SKM-1 (cell line): ENCODE results near the gene ACSL6.
A peak's percentile ranks its signal among the peaks of the same experiment; 100 is the strongest.

Experiments used
- DNase-seq: peaks from one replicate; lab custom pipeline; 2025; ENCODE audit not compliant: unreplicated experiment; lab: John Stamatoyannopoulos, UW

Gene ACSL6

GRCh38 chr5:132011622-132012343, at the start of gene ACSL6:
ACSL6 (minus strand) TSS chr5:132011658; CDS start chr5:132011553, 105 bp downstream.
- no peak for DNase-seq

GRCh38 chr5:132060501-132061161, 49.2 kb upstream of the ACSL6 start, which contains the start of gene IL3:
IL3 (plus strand) TSS chr5:132060655; CDS start chr5:132060707, 52 bp downstream.
- no peak for DNase-seq

DNA sequence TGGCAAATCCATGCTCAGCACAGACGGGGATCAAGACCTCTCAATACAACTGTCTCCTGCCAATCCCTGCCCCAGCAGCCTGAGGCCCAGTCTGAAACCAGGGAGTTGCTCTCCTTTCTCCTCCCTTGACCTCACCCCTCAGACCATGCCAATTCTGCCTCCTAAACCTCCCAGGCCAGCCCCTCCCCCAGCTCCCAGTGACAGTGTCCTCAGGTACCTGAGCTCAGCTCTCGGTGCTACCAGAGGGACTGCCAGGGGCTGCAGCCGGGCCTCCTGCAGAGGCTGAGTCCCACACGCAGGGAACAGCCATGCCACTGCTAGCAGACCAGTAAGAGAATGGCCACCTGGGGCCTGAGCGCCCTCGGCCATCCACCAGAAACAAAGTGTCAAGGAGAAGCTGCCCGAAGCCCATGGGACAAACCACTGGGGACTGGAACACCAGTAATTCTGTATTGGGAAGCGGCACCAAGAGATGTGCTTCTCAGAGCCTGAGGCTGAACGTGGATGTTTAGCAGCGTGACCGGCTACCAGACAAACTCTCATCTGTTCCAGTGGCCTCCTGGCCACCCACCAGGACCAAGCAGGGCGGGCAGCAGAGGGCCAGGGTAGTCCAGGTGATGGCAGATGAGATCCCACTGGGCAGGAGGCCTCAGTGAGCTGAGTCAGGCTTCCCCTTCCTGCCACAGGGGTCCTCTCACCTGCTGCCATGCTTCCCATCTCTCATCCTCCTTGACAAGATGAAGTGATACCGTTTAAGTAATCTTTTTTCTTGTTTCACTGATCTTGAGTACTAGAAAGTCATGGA, 48.4 kb upstream of the ACSL6 start:
- DNase-seq, result no peak

- DNase-seq, result no peak
These were observed 47.7 kb upstream of the ACSL6 start for GRCh38 chr5:132059043-132059695.

DNA sequence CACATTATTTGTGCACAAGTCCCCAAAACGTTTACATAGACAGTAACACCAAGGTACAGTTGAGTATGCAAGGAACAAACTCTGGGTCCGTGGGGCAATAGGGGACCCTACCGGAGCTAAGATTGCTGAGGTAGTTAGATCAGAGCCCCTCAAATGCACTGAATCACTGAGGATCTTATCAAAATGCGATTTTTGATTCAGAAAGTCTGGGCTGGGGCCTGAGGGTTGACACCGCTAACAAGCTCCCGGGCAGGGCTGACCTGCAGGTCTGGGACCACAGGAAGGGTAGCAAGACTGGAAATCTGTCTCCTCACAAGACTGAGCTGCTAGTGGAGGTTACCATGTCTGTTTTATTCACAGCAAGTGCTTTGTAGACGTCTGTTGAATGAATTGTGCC, 47.2 kb upstream of the ACSL6 start:
- DNase-seq, result no peak

DNA sequence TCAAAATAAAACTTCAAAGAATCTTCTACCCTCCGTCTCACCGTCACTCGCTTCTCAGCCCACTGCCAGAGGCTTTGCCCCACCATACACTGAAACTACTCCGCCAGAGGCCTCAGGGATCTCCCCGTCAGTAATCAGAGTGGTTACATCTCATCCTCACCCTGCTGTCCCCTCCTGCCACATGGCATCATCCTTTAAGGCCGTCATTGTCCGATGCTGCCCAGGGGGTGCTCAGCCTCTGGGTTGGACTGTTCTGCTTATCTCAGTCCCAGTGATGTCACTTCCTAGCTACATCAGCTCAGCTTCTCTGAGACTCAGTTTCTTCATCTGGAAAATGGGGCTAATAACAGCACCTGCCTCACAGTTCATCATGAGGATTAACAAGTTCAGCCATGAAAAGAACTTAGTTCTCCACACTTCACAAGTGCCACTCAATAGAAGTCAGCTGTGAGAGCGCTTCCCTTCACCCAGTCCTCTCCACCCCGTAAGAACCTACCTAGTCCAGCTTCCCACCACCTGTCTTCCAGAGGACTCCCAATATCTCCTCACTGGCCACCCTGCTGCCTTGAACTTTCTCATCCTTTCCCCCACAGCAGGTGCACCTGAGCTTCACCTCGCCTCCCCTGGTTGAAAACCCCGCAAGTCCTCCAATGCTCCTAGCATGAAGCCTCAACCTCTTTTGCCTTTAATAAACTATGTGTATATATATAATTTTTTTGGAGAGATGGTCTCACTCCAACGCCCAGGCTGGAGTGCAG, 46.2 kb upstream of the ACSL6 start:
- DNase-seq, result no peak

- DNase-seq, result no peak
These were observed 45.4 kb upstream of the ACSL6 start for GRCh38 chr5:132056610-132057497.

GRCh38 chr5:132055808-132056609, 44.6 kb upstream of the ACSL6 start:
- no peak for DNase-seq

DNA sequence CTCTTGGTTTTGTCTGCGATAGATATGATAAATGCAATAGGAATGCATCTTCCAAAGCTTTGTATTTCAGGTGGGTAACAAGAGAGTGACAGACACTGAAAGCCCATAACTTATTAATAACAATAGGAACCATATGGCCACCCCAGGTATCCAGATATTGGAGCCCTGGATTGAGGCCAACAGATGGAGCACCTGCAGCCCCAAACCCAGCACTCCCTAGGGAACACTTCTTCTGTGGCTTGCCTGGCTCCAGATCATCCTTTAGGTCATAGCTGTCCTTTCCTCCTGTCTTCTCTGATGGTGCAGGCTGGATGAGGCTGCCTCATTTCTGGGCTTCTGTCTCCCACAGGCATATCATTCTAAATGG, 44.0 kb upstream of the ACSL6 start:
- DNase-seq, result no peak

DNA sequence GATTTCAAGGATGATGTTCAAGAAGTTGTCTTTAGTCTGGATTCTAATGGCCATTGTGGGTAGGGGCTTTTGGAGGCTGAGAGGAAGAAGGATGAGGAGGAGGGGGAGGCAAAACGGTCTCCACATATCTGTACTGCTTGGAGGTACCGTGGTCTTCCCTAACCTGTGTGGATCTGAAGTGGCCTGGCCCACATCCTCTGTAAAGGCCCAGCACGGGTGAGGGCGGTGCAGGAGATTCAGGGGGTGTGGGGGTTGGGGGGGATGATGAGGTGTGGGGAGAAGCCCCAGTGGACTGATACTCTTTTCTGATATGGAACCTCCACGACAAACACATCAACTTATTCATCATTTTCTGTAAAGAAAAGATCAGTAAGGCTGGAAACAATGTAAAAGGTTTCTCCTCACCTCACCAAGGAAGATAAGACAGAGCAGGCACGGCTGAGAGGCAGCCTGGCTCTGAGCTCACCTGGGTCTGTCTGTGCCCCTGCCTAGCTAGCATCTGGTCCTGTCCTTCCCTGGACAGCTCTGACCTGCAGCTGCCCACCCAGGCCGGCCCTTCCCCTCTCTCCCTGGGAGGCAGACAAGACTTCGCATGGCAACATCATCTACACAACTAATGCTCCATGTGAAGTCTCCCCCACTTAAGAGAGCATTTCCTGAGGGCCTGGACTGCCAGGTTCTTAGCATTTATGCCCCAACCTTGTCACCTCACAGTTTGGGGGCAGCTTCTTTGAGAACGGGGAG, 43.4 kb upstream of the ACSL6 start:
- DNase-seq, result no peak

DNA sequence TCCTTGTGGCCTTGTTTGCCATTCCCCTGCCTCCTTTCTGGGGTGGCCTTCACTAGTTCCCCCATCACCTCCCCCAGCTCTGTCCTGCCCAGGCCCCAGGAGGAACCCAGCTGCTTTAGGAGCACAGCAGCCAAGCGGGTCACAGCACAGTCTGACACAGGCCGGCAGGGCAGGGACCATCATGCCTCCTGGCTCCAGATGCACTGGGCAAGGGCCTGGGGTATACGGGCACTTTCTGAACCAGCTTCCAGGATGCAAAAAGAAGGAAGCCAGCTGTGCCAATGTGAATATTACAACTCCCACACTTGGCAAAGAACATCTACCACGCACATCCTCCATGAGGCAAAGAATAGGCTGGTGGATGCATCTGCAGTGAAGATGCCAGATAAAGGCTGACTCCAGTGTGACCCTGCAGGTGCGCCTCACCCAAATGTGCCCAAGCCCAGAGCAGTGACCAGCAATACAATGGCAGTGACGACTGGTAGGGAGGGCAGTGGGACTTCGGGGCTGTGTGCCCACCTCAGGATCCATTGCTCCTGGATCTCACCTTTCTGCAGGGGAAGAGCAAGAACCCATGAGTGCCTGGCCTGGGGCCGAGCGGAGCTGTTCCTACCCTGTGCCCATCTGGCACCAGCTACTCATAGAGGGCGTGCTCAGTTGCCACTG, 42.7 kb upstream of the ACSL6 start:
- DNase-seq, result no peak

DNA sequence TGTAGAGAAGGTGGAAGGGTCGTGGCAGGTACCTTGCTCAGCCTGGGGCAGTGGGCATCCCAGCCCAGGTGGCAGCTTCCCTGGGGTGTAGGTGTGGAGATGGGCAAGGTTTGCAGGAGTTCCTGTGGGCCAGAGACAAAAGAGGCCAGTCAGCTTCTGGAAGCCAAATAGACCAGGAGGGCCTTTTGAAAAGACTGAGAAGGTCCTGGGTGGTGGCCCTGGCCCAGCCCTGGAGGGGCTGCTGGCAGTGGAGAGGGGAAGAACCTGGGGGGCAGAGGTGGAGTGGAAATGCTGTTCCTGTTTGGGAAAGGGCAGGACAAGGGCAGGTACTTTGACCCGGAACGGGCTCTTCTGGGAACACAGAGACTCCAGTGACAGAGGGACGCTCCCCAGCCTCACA, 42.0 kb upstream of the ACSL6 start:
- DNase-seq, result no peak

- DNase-seq, result no peak
These were observed 41.1 kb upstream of the ACSL6 start for GRCh38 chr5:132052520-132052919.

GRCh38 chr5:132050661-132051552, 39.4 kb upstream of the ACSL6 start:
- DNase-seq, result no peak

GRCh38 chr5:132050136-132050535, 38.7 kb upstream of the ACSL6 start:
- peak; percentile 80 for DNase-seq

- DNase-seq, result no peak
These were observed 38.1 kb upstream of the ACSL6 start for GRCh38 chr5:132049559-132049958.

- DNase-seq, result no peak
These were observed 37.6 kb upstream of the ACSL6 start for GRCh38 chr5:132049093-132049492.
